ENCODE measurements around the gene NAA11.

Gene NAA11

DNA sequence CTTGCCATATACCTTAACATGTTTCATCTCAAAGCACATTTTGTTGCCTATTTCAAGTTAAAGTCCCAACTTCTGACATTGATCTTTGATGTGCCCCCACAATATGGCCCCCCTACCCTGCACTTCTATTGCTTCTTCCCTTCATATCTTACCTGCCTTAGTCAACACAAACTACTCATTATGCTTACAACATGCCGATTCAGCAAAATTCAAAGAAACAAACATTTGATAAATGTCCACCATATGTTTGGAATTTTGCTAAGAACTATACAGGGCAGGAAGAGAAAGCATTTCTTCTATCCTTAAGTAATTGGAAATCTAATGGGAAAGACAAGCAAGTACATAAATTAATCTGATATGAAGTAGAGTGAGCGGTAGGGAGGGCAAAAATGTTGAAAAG is 25.6 kb downstream of the NAA11 start:
- Mint-ChIP-seq H3K4me1 (no peaks in the 10 kb centered on the region), H3K27ac (ENCODE audit: low read depth) (no peak overlapping the region), H3K9me3 (no peaks in the 10 kb centered on the region), H3K36me3 (ENCODE audit: insufficient read depth) (no peaks in the 10 kb centered on the region), H3K4me3 (no peak overlapping the region), H3K27me3 (no peaks in the 10 kb centered on the region)
- ATAC-seq (replicated peaks; ENCODE audit: extremely low read depth, poor library complexity, severe bottlenecking) (no peak), DNase-seq (ENCODE audit: low spot score in 2 of 2) (no peak)

- no peak overlapping the region for H3K27ac Mint-ChIP-seq (ENCODE audit: low read depth)
- H3K9me3 Mint-ChIP-seq: no peaks in the 10 kb centered on the region
- H3K4me3 Mint-ChIP-seq: no peak overlapping the region
- no peaks in the 10 kb centered on the region for H3K36me3 Mint-ChIP-seq (ENCODE audit: insufficient read depth)
- H3K4me1 Mint-ChIP-seq: no peaks in the 10 kb centered on the region
- no peaks in the 10 kb centered on the region for H3K27me3 Mint-ChIP-seq
- ATAC-seq (replicated peaks; ENCODE audit: extremely low read depth, poor library complexity, severe bottlenecking): no peak
- no peak for DNase-seq (ENCODE audit: low spot score in 2 of 2)
These were observed 27.4 kb downstream of the NAA11 start for GRCh38 chr4:79298484-79298883.

DNA sequence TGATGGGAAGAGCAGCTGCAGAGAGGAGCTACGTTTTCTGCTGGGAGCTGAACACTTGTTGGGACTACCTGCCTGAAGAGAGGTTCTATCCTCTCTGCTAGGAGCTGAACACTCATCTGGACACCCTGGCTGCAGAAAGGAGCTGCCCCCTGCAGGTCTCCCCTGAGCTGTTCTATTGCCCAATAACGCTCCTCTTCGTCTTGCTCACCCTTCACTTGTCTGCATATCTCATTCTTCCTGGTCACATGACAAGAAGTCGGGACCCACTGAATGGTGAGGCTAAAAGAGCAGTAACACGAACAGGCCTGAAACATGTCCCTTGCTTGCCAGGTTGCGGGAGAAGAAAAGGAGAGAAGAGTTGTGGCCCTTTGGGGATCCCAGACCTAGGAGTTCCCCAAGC is 27.8 kb downstream of the NAA11 start:
- Mint-ChIP-seq H3K4me3 (no peak overlapping the region), H3K27ac (ENCODE audit: low read depth) (no peak overlapping the region), H3K4me1 (no peaks in the 10 kb centered on the region), H3K27me3 (no peaks in the 10 kb centered on the region), H3K36me3 (ENCODE audit: insufficient read depth) (no peaks in the 10 kb centered on the region), H3K9me3 (no peaks in the 10 kb centered on the region)
- no peak for ATAC-seq (replicated peaks; ENCODE audit: extremely low read depth, poor library complexity, severe bottlenecking)
- DNase-seq (ENCODE audit: low spot score in 2 of 2): no peak

GRCh38 chr4:79297479-79297878 is 28.4 kb downstream of the NAA11 start:
- H3K27ac Mint-ChIP-seq (ENCODE audit: low read depth): no peak overlapping the region
- H3K27me3 Mint-ChIP-seq: no peaks in the 10 kb centered on the region
- DNase-seq (ENCODE audit: low spot score in 2 of 2): no peak
- ATAC-seq (replicated peaks; ENCODE audit: extremely low read depth, poor library complexity, severe bottlenecking): no peak
- H3K36me3 Mint-ChIP-seq (ENCODE audit: insufficient read depth): no peaks in the 10 kb centered on the region
- H3K4me1 Mint-ChIP-seq: no peaks in the 10 kb centered on the region
- H3K9me3 Mint-ChIP-seq: no peaks in the 10 kb centered on the region
- H3K4me3 Mint-ChIP-seq: no peak overlapping the region

GRCh38 chr4:79296768-79297428 is 29.0 kb downstream of the NAA11 start:
- no peak overlapping the region for H3K4me3 Mint-ChIP-seq
- DNase-seq (ENCODE audit: low spot score in 2 of 2): no peak
- H3K4me1 Mint-ChIP-seq: no peaks in the 10 kb centered on the region
- no peak for ATAC-seq (replicated peaks; ENCODE audit: extremely low read depth, poor library complexity, severe bottlenecking)
- H3K9me3 Mint-ChIP-seq: no peaks in the 10 kb centered on the region
- no peak overlapping the region for H3K27ac Mint-ChIP-seq (ENCODE audit: low read depth)
- no peaks in the 10 kb centered on the region for H3K36me3 Mint-ChIP-seq (ENCODE audit: insufficient read depth)
- H3K27me3 Mint-ChIP-seq: no peaks in the 10 kb centered on the region

DNA sequence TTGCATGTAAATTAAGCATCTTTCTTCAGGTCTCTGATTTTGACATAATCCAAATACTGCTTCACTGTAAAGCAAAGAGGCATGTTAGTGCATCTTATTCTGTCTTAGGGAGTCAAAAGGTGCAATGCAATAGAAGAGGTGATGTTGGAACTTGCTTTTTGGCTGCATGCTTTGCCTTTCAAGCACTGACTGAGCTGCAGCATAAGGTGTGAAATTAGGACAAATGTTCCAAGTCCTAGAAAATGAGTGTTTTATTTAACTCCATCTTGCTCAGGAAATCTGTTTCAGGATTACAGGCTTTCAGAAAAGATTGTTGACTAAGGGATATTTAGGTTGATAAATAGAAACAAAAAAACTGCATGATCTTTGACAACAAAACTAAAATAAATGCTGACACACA is 30.8 kb downstream of the NAA11 start:
- H3K4me1 Mint-ChIP-seq: no peaks in the 10 kb centered on the region
- H3K27ac Mint-ChIP-seq (ENCODE audit: low read depth): no peak overlapping the region
- no peak for DNase-seq (ENCODE audit: low spot score in 2 of 2)
- no peaks in the 10 kb centered on the region for H3K27me3 Mint-ChIP-seq
- H3K36me3 Mint-ChIP-seq (ENCODE audit: insufficient read depth): no peaks in the 10 kb centered on the region
- no peaks in the 10 kb centered on the region for H3K9me3 Mint-ChIP-seq
- ATAC-seq (replicated peaks; ENCODE audit: extremely low read depth, poor library complexity, severe bottlenecking): no peak
- H3K4me3 Mint-ChIP-seq: no peak overlapping the region

GRCh38 chr4:79294064-79294463 is 31.8 kb downstream of the NAA11 start:
- H3K27me3 Mint-ChIP-seq: no peaks in the 10 kb centered on the region
- no peak overlapping the region for H3K27ac Mint-ChIP-seq (ENCODE audit: low read depth)
- DNase-seq (ENCODE audit: low spot score in 2 of 2) (no peak), ATAC-seq (replicated peaks; ENCODE audit: extremely low read depth, poor library complexity, severe bottlenecking) (no peak)
- H3K36me3 Mint-ChIP-seq (ENCODE audit: insufficient read depth): no peaks in the 10 kb centered on the region
- no peaks in the 10 kb centered on the region for H3K9me3 Mint-ChIP-seq
- H3K4me1 Mint-ChIP-seq: no peaks in the 10 kb centered on the region
- no peak overlapping the region for H3K4me3 Mint-ChIP-seq

GRCh38 chr4:79292008-79292407 is 33.9 kb downstream of the NAA11 start:
- H3K4me1 Mint-ChIP-seq: no peaks in the 10 kb centered on the region
- DNase-seq (ENCODE audit: low spot score in 2 of 2) (no peak), ATAC-seq (replicated peaks; ENCODE audit: extremely low read depth, poor library complexity, severe bottlenecking) (no peak)

GRCh38 chr4:79290376-79290775 is 35.5 kb downstream of the NAA11 start:
- ATAC-seq (replicated peaks; ENCODE audit: extremely low read depth, poor library complexity, severe bottlenecking): no peak
- H3K27me3 Mint-ChIP-seq: no peaks in the 10 kb centered on the region

More at GRCh38 chr4:79292008-79292407, 33.9 kb downstream of the NAA11 start:
- Mint-ChIP-seq H3K9me3 (no peaks in the 10 kb centered on the region), H3K4me3 (no peak overlapping the region), H3K36me3 (ENCODE audit: insufficient read depth) (no peaks in the 10 kb centered on the region), H3K27ac (ENCODE audit: low read depth) (no peak overlapping the region), H3K27me3 (no peaks in the 10 kb centered on the region)

DNA sequence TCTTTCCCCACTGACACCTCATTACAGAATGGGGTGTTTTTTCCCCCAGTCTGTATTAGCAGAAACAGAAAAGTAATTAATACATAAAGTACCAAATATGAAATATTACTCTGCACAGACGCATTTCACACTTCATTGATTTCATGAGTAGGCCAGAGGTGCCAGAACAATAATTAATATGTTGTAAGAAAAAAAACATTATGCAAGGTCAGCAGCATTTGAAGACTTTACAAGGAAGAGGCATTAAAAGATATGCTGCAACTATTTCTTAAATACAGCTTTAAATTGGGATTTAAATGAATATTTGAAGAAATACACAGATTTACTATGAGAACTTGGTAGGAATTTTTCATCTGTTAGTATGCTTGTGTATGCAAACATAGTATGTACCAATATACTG is 37.7 kb downstream of the NAA11 start:
- H3K36me3 Mint-ChIP-seq (ENCODE audit: insufficient read depth): no peaks in the 10 kb centered on the region
- H3K4me1 Mint-ChIP-seq: no peaks in the 10 kb centered on the region
- DNase-seq (ENCODE audit: low spot score in 2 of 2) (no peak), ATAC-seq (replicated peaks; ENCODE audit: extremely low read depth, poor library complexity, severe bottlenecking) (no peak)
- H3K9me3 Mint-ChIP-seq: no peaks in the 10 kb centered on the region
- no peak overlapping the region for H3K4me3 Mint-ChIP-seq
- H3K27me3 Mint-ChIP-seq: no peaks in the 10 kb centered on the region
- no peak overlapping the region for H3K27ac Mint-ChIP-seq (ENCODE audit: low read depth)

More at GRCh38 chr4:79290376-79290775, 35.5 kb downstream of the NAA11 start:
- no peaks in the 10 kb centered on the region for H3K36me3 Mint-ChIP-seq (ENCODE audit: insufficient read depth)
- no peak overlapping the region for H3K27ac Mint-ChIP-seq (ENCODE audit: low read depth)
- no peak overlapping the region for H3K4me3 Mint-ChIP-seq
- H3K4me1 Mint-ChIP-seq: no peaks in the 10 kb centered on the region
- no peaks in the 10 kb centered on the region for H3K9me3 Mint-ChIP-seq
- no peak for DNase-seq (ENCODE audit: low spot score in 2 of 2)

DNA sequence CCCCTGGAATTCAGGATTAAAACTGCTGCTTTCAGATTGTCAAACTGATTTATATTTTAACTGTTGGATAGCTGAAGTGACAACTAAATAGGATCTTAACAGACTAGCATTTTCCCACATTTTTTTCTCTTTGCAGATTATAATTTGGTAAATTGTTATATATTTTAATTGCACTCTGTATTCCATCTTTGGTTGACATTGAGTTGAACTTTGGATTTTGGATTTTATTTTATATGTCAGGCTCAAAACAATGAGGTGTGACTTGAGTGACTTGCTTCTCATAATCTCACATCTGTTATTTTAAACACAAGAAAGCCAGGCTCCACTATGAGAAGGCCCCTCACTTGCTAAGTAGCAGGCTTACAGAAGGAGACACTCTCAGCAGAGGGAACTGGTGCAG is 38.1 kb downstream of the NAA11 start:
- Mint-ChIP-seq H3K36me3 (ENCODE audit: insufficient read depth) (no peaks in the 10 kb centered on the region), H3K27me3 (no peaks in the 10 kb centered on the region), H3K4me1 (no peaks in the 10 kb centered on the region), H3K9me3 (no peaks in the 10 kb centered on the region), H3K27ac (ENCODE audit: low read depth) (no peak overlapping the region), H3K4me3 (no peak overlapping the region)
- ATAC-seq (replicated peaks; ENCODE audit: extremely low read depth, poor library complexity, severe bottlenecking) (no peak), DNase-seq (ENCODE audit: low spot score in 2 of 2) (no peak)

DNA sequence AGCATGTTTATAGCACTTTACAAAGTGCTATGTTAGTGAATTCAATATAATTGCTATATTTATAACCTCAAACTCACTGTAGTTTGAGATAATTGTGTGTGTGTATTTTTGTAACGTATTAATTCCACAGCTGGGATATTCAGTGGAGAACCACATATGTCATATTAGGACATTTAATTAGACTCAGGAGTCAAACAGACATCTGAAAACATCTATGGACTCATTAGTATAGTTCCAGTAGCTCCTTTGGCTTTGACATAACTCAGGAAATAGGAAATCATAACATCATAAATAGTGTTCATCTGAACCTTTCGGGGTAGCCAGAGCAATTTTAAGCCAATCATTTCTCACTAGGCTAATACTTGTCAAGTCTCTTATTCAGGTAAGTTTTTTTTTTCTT is 38.8 kb downstream of the NAA11 start:
- ATAC-seq (replicated peaks; ENCODE audit: extremely low read depth, poor library complexity, severe bottlenecking): no peak
- H3K36me3 Mint-ChIP-seq (ENCODE audit: insufficient read depth): no peaks in the 10 kb centered on the region
- no peaks in the 10 kb centered on the region for H3K4me1 Mint-ChIP-seq

DNA sequence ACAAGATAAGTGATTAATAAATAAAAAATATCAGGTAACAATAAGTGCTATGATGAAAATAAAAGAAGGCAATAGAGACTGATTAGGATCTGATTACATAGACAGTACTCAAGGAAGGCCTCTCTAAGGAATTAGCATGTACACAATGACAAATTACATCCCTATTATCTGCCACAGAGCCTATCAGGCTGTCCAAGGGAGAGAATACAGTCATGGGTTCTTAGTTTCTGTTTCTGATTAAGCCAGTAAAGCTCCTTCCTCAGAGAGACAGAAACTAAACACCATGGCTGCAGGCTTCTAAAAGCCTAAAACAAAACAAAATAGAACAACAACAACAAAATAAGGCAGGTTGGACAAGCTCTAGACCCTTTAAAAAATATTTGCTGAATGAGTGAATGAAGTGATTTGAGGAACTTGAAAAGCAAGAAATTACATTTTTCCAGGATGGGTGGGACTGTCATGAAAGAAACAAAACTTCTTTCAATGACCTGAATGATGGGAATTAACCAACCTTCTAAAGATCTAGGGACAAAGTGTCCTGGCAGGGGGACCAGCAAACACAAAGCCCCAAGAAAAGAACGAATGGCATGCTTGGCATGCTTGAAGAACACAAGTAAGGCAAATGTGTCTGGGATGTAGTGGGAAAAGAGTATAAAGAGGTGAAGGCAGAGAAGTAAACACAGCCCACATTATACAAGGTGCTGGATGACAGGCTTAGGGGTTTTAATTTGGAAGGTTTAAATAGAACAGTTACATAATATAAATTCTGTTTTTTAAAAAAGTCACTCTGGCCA is 44.1 kb downstream of the NAA11 start:
- peaks cover 6% of the 10 kb centered on the region for H3K9me3 Mint-ChIP-seq
- H3K36me3 Mint-ChIP-seq (ENCODE audit: insufficient read depth): peaks cover 3% of the 10 kb centered on the region
- DNase-seq (ENCODE audit: low spot score in 2 of 2) (no peak), ATAC-seq (replicated peaks; ENCODE audit: extremely low read depth, poor library complexity, severe bottlenecking) (no peak)
- no peaks in the 10 kb centered on the region for H3K27me3 Mint-ChIP-seq
- no peak overlapping the region for H3K4me3 Mint-ChIP-seq
- H3K4me1 Mint-ChIP-seq: no peaks in the 10 kb centered on the region
- no peak overlapping the region for H3K27ac Mint-ChIP-seq (ENCODE audit: low read depth)

More for the DNA sequence above, 38.8 kb downstream of the NAA11 start:
- no peaks in the 10 kb centered on the region for H3K27me3 Mint-ChIP-seq
- no peak for DNase-seq (ENCODE audit: low spot score in 2 of 2)
- no peak overlapping the region for H3K4me3 Mint-ChIP-seq
- no peak overlapping the region for H3K27ac Mint-ChIP-seq (ENCODE audit: low read depth)
- no peaks in the 10 kb centered on the region for H3K9me3 Mint-ChIP-seq

Measured in central memory CD8-positive, alpha-beta T cell (primary cell).